HS-27A (cell line): ENCODE results near the gene SLC5A6.

ENCODE experiments used
- DNase-seq: peaks from one replicate; pipeline ENCODE4 v3.0.0-alpha.2; 2012; ENCODE audit warnings: low read depth, missing footprints

The SLC5A6 gene

DNA sequence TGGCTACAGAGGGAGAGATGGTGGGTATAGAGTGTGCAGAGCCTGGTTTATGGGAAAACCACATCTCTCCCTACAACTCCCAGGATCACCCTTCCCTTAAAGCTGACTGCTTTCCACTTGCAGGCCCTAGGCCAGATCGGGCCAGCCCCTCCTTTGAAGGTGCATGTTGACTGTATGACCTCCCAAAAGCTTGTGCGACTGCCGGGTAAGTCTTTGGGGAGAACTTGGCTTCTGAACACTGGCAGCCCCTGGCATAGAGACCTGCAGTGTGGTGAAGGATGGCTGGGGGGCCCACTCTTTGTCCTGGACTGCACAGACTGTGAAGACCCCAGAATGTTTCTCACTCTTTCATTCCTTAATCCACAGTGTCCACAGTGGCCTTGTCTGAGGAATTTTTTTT lies 24.6 kb upstream of the SLC5A6 start:
- no peak for DNase-seq

DNA sequence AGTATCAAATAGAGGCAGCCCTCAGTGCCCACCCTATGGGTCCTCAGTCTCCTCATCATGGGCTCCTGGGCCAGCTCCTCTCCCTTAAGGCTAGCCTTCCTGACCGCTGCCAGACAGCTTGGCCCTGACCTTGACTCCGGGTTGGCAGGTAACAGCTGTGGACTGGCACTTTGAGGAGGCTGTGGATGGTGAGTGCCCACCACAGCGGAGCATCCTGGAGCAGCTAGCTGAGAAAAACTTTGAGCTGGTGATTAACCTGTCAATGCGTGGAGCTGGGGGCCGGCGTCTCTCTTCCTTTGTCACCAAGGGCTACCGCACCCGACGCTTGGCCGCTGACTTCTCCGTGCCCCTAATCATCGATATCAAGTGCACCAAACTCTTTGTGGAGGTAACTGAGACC lies 24.1 kb upstream of the SLC5A6 start:
- DNase-seq, result no peak

DNA sequence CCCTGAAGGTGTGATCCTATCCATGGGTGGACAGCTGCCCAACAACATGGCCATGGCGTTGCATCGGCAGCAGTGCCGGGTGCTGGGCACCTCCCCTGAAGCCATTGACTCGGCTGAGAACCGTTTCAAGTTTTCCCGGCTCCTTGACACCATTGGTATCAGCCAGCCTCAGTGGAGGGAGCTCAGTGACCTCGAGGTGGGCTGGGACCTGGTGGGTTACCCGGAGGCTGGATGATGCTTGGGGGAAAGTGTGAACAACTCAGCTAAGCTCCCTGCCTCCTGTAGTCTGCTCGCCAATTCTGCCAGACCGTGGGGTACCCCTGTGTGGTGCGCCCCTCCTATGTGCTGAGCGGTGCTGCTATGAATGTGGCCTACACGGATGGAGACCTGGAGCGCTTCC lies 21.3 kb upstream of the SLC5A6 start:
- no peak for DNase-seq

DNA sequence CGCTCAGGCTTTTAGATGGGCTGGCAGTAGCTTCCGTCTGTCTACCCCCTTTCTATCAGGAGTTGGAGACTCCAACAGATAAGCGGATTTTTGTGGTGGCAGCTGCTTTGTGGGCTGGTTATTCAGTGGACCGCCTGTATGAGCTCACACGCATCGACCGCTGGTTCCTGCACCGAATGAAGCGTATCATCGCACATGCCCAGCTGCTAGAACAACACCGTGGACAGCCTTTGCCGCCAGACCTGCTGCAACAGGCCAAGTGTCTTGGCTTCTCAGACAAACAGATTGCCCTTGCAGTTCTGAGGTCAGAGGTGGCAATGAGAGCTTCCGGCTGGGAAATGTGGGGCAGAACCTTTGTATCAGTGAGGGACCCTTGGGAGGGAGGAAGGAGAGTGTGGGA lies 19.9 kb upstream of the SLC5A6 start:
- DNase-seq, result no peak

DNA sequence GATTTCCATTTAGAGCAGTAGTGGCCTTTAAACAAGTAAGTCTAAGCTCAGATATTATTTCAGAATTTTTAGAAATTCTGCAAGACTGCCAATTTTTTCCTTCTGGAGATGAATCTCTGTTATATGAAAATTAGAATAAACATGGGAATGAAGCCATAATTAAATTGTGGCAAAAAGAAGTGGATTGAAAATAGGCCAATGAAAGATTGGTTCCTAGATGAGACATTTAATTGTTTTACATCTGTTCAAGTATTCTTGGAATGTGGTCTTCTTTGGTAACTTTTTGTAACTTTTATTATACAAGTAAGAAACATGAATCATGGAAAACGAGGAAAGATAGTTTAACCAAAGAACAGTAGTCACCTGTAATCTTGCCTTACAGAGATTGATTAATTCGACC lies 15.4 kb upstream of the SLC5A6 start:
- no peak for DNase-seq

DNA sequence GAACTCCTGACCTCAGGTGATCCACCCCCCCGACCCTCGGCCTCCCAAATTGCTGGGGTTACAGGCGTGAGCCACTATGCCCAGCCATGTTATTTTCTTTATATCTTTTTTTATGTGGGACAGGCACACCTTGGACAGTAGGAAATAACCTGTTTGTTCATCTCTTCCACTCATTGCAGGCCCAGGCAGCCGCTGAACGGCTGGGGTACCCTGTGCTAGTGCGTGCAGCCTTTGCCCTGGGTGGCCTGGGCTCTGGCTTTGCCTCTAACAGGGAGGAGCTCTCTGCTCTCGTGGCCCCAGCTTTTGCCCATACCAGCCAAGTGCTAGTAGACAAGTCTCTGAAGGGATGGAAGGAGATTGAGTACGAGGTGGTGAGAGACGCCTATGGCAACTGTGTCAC lies 13.5 kb upstream of the SLC5A6 start:
- no peak for DNase-seq

DNA sequence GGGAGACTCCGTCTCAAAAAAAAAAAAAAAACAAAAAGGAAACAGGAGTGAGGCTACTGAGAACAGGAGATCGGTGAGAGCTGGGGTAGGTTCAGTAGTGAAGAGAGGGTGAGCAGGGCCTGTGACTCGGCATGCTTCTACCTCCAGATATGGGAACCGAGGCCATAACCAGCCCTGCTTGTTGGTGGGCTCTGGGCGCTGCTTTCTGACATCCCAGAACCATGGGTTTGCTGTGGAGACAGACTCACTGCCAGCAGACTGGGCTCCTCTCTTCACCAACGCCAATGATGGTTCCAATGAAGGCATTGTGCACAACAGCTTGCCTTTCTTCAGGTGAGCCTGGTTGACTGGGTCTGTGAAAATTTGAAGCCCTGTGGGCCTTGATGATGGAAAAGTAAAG lies 11.3 kb upstream of the SLC5A6 start:
- DNase-seq, result no peak

DNA sequence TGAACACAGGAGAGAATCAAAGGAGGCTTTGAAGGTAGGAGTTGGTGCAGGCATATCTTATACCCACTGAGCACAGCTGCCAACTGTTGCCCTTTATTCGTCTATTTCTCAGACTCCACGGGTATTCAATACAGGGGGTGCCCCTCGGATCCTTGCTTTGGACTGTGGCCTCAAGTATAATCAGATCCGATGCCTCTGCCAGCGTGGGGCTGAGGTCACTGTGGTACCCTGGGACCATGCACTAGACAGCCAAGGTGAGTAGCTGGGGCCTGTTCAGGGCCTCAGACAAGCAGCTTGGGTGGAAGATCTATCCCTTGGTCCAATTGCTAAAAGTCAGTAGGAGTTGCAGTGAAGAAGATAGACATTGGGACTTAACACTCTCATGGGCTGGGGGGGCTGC lies 10.3 kb upstream of the SLC5A6 start:
- no peak for DNase-seq

DNA sequence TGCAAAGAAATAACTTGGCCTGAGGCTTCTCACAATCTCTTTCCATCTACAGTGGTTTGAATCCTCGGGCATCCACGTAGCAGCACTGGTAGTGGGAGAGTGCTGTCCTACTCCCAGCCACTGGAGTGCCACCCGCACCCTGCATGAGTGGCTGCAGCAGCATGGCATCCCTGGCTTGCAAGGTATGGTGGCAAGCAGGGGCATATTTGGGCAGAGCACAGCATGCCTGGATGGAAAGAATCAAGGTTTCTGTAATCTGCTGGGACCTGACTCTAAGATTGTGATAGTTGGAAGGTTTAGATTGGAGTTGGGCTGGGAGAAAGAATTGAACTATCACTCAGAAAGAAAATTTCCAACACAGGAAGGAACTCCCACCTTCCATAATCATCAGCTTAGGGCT lies 9.1 kb upstream of the SLC5A6 start:
- DNase-seq, result no peak

DNA sequence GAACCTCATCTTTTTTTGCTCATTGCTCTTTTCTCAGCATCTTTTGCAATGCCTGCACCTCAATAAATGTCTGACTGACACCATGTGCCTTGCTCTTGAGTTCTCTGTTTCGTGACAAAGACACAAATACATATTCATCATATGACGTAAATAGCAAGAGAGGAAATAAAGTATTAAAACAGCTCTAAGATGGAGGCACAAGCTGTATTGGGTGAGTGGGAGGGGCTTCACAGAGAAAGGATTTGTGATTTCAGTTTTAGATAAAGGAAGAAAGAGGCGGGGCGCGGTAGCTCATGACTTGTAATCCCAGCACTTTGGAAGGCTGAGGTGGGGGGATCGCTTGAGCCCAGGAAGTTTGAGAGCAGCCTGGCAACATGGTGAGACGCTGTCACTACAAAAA lies 8.0 kb upstream of the SLC5A6 start:
- no peak for DNase-seq

DNA sequence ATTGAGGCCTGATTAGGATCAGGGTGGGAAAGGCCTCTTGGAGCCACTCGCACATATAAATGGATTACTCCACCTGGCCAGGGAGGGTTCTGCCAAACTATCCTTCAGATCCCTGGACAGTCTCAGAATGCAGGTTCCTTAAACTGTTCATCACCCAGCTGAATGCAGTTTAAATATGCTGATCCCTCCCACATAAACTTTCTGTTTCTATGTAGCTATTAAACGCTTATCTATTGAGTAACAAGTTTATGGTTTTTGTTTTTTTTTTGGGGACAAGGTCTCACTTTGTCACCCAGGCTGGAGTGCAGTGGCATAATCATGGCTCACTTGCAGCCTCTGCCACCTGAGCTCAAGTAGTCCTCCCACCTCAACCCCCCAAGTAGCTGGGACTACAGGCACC lies 7.0 kb upstream of the SLC5A6 start:
- no peak for DNase-seq

DNA sequence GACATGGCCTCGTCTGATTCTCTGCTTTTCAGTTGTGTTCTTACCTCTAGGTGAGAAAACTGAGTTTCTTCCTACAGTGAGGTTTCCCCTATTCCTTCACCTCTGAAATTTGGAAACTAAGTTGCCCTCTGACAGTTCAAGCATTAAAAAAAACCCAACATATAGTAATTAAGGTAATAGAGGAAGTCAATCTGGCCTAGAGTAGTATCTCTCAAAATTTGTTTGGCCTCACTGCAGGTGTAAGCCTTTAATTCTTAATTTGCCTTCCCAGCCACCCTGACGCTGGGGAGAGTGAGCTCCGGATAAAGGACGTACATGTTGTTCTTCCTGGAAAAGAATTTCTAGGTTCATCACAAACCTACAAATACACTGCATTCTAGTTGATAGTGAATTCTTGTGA lies 6.5 kb upstream of the SLC5A6 start:
- no peak for DNase-seq

DNA sequence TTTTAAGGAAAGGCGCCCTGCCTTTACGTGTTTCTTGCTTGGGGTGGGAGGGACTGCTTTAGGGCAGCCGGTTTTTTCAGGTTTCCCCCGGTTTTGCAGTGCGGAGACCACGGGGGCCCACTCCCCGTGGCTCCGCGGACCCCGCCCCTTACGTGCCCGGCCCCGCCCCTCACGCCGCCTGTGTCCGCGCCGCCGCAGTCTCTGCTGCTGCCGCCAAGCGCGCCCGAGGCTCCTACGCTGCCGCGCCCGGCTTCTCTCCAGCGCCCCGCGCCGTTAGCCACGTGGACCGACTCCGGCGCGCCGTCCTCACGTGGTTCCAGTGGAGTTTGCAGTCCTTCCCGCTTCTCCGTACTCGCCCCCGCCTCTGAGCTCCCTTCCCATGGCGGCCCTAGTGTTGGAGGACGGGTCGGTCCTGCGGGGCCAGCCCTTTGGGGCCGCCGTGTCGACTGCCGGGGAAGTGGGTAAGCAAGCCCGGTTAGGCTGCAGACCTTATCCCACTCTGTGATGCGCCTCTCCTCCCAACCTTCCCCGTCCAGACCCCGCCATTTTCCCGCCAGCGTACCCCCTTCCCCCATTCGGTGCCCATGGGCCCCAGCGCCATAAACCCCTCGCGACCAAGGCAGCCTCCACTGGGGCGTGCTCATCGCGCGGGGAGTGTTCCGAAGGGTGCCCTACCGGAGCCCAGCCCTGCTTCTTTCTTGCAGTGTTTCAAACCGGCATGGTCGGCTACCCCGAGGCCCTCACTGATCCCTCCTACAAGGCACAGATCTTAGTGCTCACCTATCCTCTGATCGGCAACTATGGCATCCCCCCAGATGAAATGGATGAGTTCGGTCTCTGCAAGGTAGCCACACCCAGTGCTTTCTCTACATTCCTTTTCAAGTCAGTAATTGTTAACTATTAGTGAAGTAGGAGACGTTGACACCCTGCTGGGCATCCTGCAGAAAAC lies 5.4 kb upstream of the SLC5A6 start, which contains the start of gene CAD:
CAD (plus strand) TSS at position 197 of the 949 bp plus-strand sequence; CDS start at position 380, 183 bp downstream.
- peak; percentile 76 for DNase-seq

DNA sequence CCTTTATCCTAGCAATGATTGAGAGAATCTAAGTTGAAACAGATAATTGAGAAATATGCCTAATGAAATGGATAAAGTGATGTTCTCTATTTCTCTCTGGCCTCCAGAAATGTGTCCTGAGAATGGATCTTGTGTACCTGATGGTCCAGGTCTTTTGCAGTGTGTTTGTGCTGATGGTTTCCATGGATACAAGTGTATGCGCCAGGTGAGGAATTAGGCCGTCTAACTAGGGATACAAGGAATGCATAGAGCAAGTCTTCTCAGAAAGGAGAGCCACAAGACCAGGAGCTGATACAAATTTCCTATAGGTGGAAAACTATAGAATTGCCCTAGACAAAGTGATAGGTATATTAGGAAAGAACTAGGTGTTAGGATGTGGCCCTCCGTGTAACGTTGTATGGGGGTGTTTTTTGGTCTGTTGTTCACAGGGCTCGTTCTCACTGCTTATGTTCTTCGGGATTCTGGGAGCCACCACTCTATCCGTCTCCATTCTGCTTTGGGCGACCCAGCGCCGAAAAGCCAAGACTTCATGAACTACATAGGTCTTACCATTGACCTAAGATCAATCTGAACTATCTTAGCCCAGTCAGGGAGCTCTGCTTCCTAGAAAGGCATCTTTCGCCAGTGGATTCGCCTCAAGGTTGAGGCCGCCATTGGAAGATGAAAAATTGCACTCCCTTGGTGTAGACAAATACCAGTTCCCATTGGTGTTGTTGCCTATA lies 4.5 kb upstream of the SLC5A6 start:
- DNase-seq, result no peak

DNA sequence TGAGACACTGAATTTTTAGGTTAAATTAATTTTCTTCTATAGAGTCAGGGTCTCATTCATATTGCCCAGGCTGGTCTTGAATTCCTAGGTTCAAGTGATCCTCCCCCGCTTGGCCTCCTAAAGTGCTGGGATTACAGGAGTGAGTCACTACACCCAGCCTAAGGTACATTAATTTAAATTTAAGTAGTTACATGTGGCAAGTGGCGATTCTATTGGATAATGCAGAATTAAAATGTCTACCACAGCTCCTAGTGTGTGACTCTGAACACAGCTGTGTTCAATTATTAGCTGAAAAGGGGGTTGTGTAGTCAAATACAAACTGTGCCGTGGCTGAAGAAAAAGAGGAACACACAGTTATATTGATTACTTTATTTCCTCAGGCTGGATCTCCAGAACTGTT lies 2.9 kb upstream of the SLC5A6 start:
- DNase-seq, result no peak

DNA sequence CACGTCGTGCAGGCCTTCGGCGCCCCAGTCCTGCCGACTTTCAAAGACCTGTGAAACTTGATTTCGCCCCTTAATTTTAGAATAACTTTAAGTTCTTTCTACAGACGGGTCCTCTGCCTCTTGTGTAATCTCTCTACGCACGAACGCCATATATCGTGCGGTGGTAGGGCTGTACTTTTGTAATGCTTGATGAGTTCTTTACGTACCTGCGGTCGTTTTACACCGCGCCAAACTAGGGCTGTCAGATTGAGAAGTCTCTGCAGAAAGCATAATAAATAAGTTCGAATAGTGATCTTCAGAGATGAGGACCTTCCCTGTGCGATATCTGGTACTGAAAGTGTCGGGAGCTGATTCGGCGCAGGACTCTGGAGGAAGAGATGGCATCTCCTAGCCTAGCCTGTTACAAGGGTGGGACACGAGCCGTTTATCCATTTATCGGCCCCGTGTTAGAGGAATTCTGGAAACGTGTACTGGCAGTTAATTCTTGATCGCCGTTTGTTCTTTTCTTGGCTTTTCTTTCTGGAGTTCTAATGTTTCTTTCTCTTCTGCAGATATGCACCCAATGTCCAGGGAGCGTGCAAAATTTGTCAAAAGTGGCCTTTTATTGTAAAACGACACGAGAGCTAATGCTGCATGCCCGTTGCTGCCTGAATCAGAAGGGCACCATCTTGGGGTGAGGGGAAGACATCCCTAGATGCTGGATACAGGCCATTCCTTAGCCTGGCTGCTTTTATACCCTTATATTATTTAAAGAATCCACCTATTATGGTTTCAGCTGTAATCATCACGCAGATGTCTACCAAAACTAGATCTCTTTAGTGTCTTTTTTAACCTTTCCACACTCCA lies 781 bp upstream of the SLC5A6 start:
- DNase-seq, result no peak

DNA sequence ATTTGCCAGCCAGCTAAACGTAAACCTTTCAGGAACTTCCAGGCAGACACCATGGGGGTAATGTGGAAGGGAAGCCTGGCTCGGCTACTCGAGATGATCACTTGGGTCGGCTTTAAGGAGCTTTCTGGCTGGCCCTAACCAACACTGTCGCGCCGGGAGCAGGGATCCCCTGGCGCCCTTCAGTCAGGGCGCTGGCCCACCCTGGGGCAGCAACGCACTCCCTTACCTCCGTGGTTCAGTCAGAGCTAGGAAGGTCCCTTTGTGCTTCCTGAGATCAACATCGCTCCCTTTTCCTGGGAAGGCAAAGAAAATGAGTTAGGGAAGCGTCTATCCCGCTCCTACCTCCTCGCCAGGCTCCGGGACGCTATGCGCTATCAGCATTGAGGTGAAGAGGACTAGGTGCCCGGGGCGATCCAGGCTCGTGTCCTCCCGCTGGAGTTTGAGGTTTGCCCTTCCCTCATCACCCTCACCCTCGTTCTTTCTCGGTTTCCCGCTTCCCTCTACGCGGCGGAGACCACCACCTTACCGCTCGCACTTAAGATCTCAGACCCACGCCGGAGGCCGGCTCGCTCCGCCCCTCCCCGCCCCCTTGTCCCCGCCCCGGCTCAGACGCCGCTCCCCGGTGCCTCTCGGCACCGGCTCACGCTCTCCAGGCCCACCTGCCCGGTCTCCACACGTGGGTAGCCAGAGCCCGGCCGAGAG lies 676 bp downstream of the SLC5A6 start:
- no peak for DNase-seq

DNA sequence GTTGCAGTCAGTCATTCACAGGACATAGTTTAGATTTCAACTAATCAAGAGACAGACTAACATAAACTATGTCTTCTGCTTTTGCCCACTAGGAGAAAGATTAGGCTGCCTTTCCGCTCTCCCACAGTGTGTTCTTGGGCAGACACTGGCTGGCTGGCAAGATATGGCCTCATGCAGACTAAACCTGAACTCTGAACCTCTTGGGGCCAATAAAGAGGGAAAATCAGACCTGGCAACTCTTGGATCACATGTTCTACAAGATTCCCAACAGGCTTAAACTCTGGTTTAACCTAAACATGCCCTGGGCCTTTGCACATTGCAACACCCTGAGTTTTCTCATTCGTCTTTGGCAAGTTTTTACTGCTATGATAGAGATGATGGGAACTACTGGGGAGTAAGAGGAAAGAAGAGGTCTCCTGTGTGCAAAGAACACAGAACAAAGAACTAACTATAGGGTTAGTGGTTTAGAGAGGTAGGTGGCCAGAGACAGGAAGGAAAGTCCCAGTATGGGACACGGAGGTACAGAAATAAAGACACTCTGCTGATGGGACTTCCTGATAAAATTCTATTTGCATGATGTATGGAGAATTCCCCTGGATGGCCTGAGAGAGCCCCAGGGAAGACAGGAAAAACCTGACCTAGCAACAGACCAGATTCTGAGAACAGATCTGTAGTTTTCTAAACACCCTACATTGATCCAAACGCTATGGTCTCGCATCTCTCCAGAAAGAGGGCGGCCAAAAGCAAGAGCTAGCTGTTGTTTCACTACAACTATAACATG lies 2.3 kb downstream of the SLC5A6 start:
- DNase-seq, result no peak

DNA sequence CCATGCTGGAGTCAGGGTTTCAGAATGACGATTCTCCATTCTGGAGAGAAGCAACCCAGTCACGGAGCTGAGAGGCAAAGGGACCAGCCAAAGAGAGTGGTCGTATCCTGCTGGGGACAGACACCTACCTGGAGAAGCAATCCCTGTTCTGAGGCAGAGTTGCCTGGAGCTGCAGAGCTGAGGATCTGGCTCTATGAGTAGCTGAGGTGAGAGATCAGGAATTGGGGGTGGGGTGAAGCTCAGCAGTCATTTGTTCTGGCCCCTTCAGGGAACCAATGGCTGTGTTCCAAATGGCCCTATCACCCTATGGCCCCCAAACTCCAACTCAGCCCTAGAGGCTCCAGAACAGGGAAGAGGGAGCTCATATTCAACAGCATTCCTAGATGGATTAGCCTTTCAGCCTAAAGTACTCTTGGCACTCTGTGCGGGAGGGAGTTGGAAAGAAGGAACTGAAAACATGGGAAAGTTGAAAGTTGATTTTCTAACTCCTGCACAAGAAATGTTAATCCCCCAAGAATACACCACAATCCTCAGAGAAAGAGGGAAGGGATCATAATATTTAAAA lies 3.5 kb downstream of the SLC5A6 start:
- no peak for DNase-seq

DNA sequence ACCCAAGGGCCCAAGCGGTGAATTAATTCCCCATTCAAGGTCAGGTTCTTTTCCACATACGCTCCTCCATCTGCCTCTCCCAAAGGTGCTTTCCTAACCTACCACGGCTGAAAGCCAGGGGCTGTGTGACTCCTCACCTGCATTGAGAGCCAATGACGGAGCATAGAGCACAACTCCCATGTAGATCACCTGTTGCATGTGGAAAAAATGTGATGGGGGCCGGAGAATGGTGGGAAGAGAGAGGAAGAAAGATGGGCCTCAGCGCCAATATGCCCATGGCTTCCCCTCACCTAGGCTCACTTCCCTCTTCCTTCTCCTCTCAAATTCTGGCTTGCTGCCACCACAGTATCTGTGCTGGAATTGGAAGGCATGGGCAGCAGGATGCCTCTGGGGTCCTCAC lies 5.7 kb downstream of the SLC5A6 start:
- no peak for DNase-seq

DNA sequence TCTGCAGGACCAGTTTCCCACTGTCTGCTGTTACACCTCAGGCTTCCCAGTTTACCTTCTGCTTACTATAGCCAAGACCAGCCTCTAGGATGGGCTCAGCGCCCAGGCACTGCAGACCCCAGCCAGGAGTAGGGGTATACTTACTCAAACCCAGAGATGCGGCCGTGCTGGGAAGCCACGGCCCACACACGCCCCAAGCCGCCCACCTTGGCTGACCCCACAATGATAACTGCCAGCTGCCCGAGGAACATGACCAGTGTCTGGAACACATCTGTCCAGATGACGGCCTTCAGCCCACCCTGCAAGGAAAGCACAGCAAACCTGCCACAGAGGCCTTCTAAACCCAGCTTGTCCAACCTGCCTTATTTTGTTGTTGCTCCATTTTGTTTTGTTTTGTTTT lies 6.9 kb downstream of the SLC5A6 start:
- no peak for DNase-seq
